Activated effector memory CD4-positive, alpha-beta T cell treated with Interleukin-2 at 50 U/mL for 16 hours (primary cell): Measurements from ENCODE around the gene RASD2.

Experiments
- DNase-seq: peaks from one replicate; pipeline ENCODE4 v3.0.0-alpha.2; 2020

RASD2 gene

GRCh38 chr22:35519306-35520000 is 21.2 kb upstream of the RASD2 start:
- no peak for DNase-seq

- DNase-seq, result no peak
These were observed 19.0 kb upstream of the RASD2 start for GRCh38 chr22:35521358-35522224.

GRCh38 chr22:35522225-35523149 is 18.1 kb upstream of the RASD2 start:
- DNase-seq, result no peak

- DNase-seq, result no peak
These were observed 17.3 kb upstream of the RASD2 start for GRCh38 chr22:35523167-35523947.

GRCh38 chr22:35524966-35525686 is 15.5 kb upstream of the RASD2 start:
- no peak for DNase-seq

- no peak for DNase-seq
These were observed 14.8 kb upstream of the RASD2 start for GRCh38 chr22:35525687-35526332.

- no peak for DNase-seq
These were observed 14.2 kb upstream of the RASD2 start for GRCh38 chr22:35526333-35526979.

- DNase-seq, result no peak
These were observed 11.7 kb upstream of the RASD2 start for GRCh38 chr22:35528927-35529326.

GRCh38 chr22:35530700-35531099 is 9.9 kb upstream of the RASD2 start:
- DNase-seq, result no peak

- DNase-seq, result no peak
These were observed 9.4 kb upstream of the RASD2 start for GRCh38 chr22:35531202-35531601.

GRCh38 chr22:35531676-35532075 is 9.0 kb upstream of the RASD2 start:
- DNase-seq, result no peak

- no peak for DNase-seq
These were observed 7.1 kb upstream of the RASD2 start for GRCh38 chr22:35533365-35534029.

GRCh38 chr22:35534091-35534490 is 6.5 kb upstream of the RASD2 start:
- DNase-seq, result no peak

- no peak for DNase-seq
These were observed 3.4 kb upstream of the RASD2 start for GRCh38 chr22:35537232-35537631.

- DNase-seq, result no peak
These were observed 1.8 kb upstream of the RASD2 start for GRCh38 chr22:35538801-35539321.

- no peak for DNase-seq
These were observed 1.1 kb upstream of the RASD2 start for GRCh38 chr22:35539487-35539886.

- DNase-seq, result peak; percentile 40
These were observed 579 bp upstream of the RASD2 start for GRCh38 chr22:35539910-35540594.

- DNase-seq, result no peak
These were observed 670 bp downstream of the RASD2 start for GRCh38 chr22:35541254-35541748.
